ENCODE data around the gene SLC30A10.
"Not testable (repeated sequence)": the region's sequence is repeated elsewhere in the genome, so short reads cannot be mapped to it uniquely, and the experiment has no call there.

SLC30A10 gene

GRCh38 chr1:219927298-219927955, 930 bp downstream of the SLC30A10 start:
- no peak for DNase-seq (ENCODE audit: low read depth)

GRCh38 chr1:219926363-219926998, 1.9 kb downstream of the SLC30A10 start:
- DNase-seq (ENCODE audit: low read depth) = no peak

- no peak for DNase-seq (ENCODE audit: low read depth)
Observed at GRCh38 chr1:219924342-219924741, 4.0 kb downstream of the SLC30A10 start.

- no peak for DNase-seq (ENCODE audit: low read depth)
Observed at GRCh38 chr1:219917851-219918466, 10.4 kb downstream of the SLC30A10 start.

- no peak for DNase-seq (ENCODE audit: low read depth)
Observed at GRCh38 chr1:219917281-219917680, 11.1 kb downstream of the SLC30A10 start.

GRCh38 chr1:219916257-219916656, 12.1 kb downstream of the SLC30A10 start:
- DNase-seq (ENCODE audit: low read depth) = no peak

GRCh38 chr1:219913005-219913770, 15.2 kb downstream of the SLC30A10 start:
- DNase-seq (ENCODE audit: low read depth) = no peak

GRCh38 chr1:219910716-219911115, 17.6 kb downstream of the SLC30A10 start:
- DNase-seq (ENCODE audit: low read depth) = no peak

GRCh38 chr1:219909476-219909875, 18.9 kb downstream of the SLC30A10 start:
- no peak for DNase-seq (ENCODE audit: low read depth)

- DNase-seq (ENCODE audit: low read depth) = no peak
Observed at GRCh38 chr1:219908170-219908569, 20.2 kb downstream of the SLC30A10 start.

GRCh38 chr1:219907772-219908070, 20.6 kb downstream of the SLC30A10 start:
- no peak for DNase-seq (ENCODE audit: low read depth)

GRCh38 chr1:219906924-219907771, 21.2 kb downstream of the SLC30A10 start:
- no peak for DNase-seq (ENCODE audit: low read depth)

- DNase-seq (ENCODE audit: low read depth) = not testable (repeated sequence)
Observed at GRCh38 chr1:219906565-219906923, 21.8 kb downstream of the SLC30A10 start.

GRCh38 chr1:219905524-219905923, 22.8 kb downstream of the SLC30A10 start:
- DNase-seq (ENCODE audit: low read depth) = no peak

GRCh38 chr1:219904934-219905333, 23.4 kb downstream of the SLC30A10 start:
- DNase-seq (ENCODE audit: low read depth) = no peak

- DNase-seq (ENCODE audit: low read depth) = no peak
Observed at GRCh38 chr1:219903353-219903871, 24.9 kb downstream of the SLC30A10 start.

GRCh38 chr1:219902951-219903350, 25.4 kb downstream of the SLC30A10 start:
- DNase-seq (ENCODE audit: low read depth) = no peak

GRCh38 chr1:219900882-219901281, 27.5 kb downstream of the SLC30A10 start:
- DNase-seq (ENCODE audit: low read depth) = no peak

GRCh38 chr1:219900201-219900600, 28.2 kb downstream of the SLC30A10 start:
- DNase-seq (ENCODE audit: low read depth) = no peak

GRCh38 chr1:219898375-219898774, 30.0 kb downstream of the SLC30A10 start:
- DNase-seq (ENCODE audit: low read depth) = no peak

GRCh38 chr1:219897914-219898313, 30.4 kb downstream of the SLC30A10 start:
- no peak for DNase-seq (ENCODE audit: low read depth)

GRCh38 chr1:219892271-219892670, 36.1 kb downstream of the SLC30A10 start:
- DNase-seq (ENCODE audit: low read depth) = not testable (repeated sequence)
